PC-9 (cell line): Measurements from ENCODE around the gene AVL9.

Source experiments
- EZH2 ChIP-seq: fragments of 200-600 bp; sonication (generic); IDR thresholded peaks from 2 replicates; pipeline ENCODE4 v1.8.0; 2017; ENCODE audit warnings: antibody characterized with exemption, low read depth
- TF ChIP-seq, protein P1 (sequence below): fragments of 200-600 bp; sonication (generic); conservative IDR thresholded peaks from 2 replicates; pipeline ENCODE4 v1.6.1; 2017; ENCODE audit warnings: mixed run types, antibody characterized with exemption, mild to moderate bottlenecking, moderate library complexity

DNA sequence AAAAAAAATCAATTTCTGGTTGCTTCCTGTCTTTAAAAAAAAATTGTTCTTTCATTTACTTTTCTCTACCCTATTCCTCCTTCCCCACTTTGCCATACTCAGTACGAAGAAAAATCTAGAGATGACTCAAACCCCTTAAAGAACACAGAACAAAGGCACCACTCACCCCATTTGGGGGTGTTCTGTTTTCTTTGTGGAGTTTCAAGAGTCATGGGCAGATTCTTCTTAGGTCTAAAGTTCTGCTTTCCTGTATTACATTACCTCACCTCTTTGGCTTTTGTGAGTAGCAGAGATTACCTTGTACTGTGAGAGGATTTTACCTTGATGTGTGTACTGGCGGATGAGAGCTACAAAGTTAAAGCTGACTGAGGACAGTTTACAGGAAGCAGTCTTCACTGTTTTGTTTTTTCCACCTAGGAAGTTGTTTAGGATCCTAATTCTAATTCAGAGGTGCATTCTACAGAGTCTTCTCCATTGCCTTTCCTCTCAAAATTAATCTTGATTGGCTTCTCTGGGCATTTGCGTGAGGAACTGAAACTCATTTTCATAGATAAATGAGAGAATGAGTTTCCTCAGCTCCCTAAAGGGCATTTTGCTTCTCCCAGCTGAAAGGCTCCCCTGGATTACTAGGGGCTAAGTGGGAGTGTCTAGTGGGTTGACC is 20.7 kb downstream of the AVL9 start:
- TF ChIP-seq EZH2: no peak
- TF ChIP-seq, protein P1, sequence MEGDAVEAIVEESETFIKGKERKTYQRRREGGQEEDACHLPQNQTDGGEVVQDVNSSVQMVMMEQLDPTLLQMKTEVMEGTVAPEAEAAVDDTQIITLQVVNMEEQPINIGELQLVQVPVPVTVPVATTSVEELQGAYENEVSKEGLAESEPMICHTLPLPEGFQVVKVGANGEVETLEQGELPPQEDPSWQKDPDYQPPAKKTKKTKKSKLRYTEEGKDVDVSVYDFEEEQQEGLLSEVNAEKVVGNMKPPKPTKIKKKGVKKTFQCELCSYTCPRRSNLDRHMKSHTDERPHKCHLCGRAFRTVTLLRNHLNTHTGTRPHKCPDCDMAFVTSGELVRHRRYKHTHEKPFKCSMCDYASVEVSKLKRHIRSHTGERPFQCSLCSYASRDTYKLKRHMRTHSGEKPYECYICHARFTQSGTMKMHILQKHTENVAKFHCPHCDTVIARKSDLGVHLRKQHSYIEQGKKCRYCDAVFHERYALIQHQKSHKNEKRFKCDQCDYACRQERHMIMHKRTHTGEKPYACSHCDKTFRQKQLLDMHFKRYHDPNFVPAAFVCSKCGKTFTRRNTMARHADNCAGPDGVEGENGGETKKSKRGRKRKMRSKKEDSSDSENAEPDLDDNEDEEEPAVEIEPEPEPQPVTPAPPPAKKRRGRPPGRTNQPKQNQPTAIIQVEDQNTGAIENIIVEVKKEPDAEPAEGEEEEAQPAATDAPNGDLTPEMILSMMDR: no peak
